Measurements from ENCODE around the gene SND1.

SND1 gene

DNA sequence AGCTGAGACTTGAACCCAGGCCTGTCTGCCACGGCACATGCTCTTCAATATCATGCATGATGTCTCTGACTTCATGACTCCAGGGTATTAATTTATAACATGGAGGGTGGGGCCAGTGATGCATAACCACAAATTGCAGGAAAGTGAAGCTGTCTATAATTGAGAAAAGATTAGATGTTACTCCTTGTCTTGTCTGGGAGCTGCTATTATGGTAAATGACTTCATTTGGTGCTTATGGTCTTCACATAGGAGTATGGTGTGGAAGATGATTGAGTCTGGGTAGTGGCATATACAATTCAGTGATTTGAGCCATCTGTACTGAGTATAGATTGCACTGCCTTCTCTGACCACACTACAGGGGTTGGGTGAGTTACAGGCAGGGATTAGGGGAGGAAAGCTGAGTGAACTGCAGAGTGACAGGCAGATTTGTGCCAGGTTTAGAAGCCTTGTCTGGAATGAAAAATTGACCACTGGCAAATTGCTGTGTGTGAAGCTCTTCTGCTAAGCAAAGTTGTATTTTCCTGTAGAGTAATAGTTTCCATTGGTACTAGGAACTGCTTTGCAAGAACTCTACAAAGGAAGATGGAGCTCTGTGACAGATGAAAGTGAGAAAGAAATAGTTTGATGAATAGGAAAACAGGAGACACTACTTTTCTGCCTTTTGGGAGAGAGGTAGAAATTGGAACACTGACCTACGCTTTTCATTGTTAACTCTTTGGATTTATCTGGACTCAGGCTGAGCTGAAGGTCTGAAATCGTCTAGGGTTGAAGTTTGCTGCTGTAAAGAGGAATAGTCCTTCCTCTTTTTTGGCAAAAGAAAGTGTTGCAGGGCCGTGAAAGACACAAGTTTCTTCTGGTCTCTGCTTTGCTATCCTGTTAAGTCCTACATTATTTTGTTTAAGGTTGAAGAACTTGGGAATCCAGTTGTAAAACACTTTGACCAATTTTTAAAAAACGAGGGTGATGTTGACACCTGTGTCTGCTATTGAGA, 2.7 kb downstream of the SND1 start:
- H4K20me1 ChIP-seq (ENCODE audit: control insufficient read depth, insufficient read depth, low read depth, low read length), result peaks cover 60% of the 10 kb centered on the region

GRCh38 chr7:127655720-127656119, 3.7 kb downstream of the SND1 start:
- Histone ChIP-seq H3K27ac (ENCODE audit: low read depth, low read length) (no peak overlapping the region), H3K27me3 (ENCODE audit: control insufficient read depth, low read length) (no peaks in the 10 kb centered on the region), H3K4me3 (ENCODE audit: low read length) (no peak overlapping the region), H4K20me1 (ENCODE audit: control insufficient read depth, insufficient read depth, low read depth, low read length) (peaks cover 64% of the 10 kb centered on the region), H3K36me3 (ENCODE audit: control insufficient read depth, low read length) (peaks cover 85% of the 10 kb centered on the region), H3K79me2 (ENCODE audit: control insufficient read depth, low read length) (peaks cover 97% of the 10 kb centered on the region), H3F3A (ENCODE audit: control insufficient read depth, insufficient read depth) (peaks cover 4% of the 10 kb centered on the region; the same call in 1 of the 2 replicates), H3K9me2 (replicated peaks; ENCODE audit: control insufficient read depth, low read length) (no peaks in the 10 kb centered on the region), H3K4me2 (ENCODE audit: low read length) (peak overlapping the region; percentile 79; the same call in 1 of the 2 replicates), H3K4me1 (ENCODE audit: control insufficient read depth, low read length) (peaks cover 38% of the 10 kb centered on the region), H3K9me3 (ENCODE audit: control insufficient read depth, insufficient read depth, low read length) (no peaks in the 10 kb centered on the region)
- TF ChIP-seq EZH2phosphoT487 (IDR thresholded peaks at IDR 0.05; ENCODE audit: borderline replicate concordance, low read length), result no peak
- TF ChIP-seq, protein P1, sequence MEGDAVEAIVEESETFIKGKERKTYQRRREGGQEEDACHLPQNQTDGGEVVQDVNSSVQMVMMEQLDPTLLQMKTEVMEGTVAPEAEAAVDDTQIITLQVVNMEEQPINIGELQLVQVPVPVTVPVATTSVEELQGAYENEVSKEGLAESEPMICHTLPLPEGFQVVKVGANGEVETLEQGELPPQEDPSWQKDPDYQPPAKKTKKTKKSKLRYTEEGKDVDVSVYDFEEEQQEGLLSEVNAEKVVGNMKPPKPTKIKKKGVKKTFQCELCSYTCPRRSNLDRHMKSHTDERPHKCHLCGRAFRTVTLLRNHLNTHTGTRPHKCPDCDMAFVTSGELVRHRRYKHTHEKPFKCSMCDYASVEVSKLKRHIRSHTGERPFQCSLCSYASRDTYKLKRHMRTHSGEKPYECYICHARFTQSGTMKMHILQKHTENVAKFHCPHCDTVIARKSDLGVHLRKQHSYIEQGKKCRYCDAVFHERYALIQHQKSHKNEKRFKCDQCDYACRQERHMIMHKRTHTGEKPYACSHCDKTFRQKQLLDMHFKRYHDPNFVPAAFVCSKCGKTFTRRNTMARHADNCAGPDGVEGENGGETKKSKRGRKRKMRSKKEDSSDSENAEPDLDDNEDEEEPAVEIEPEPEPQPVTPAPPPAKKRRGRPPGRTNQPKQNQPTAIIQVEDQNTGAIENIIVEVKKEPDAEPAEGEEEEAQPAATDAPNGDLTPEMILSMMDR (IDR thresholded peaks at IDR 0.05; ENCODE audit: low read depth, low read length, poor library complexity, severe bottlenecking), result no peak

More for the DNA sequence above, 2.7 kb downstream of the SND1 start:
- TF ChIP-seq, protein P1 (IDR thresholded peaks at IDR 0.05; ENCODE audit: low read depth, low read length, poor library complexity, severe bottlenecking), result no peak
- no peak for TF ChIP-seq EZH2phosphoT487 (IDR thresholded peaks at IDR 0.05; ENCODE audit: borderline replicate concordance, low read length)
- H3K27ac ChIP-seq (ENCODE audit: low read depth, low read length), result 0 out of 2 replicates have a peak overlapping the region, but pooled peaks have one; percentile 1
- peaks cover 4% of the 10 kb centered on the region; the same call in 1 of the 2 replicates for H3F3A ChIP-seq (ENCODE audit: control insufficient read depth, insufficient read depth)
- peak overlapping the region; percentile 93 for H3K4me3 ChIP-seq (ENCODE audit: low read length)
- peaks cover 75% of the 10 kb centered on the region for H3K36me3 ChIP-seq (ENCODE audit: control insufficient read depth, low read length)
- H3K4me1 ChIP-seq (ENCODE audit: control insufficient read depth, low read length), result peaks cover 42% of the 10 kb centered on the region
- H3K27me3 ChIP-seq (ENCODE audit: control insufficient read depth, low read length), result no peaks in the 10 kb centered on the region
- no peaks in the 10 kb centered on the region for H3K9me3 ChIP-seq (ENCODE audit: control insufficient read depth, insufficient read depth, low read length)
- H3K4me2 ChIP-seq (ENCODE audit: low read length), result peak overlapping the region; percentile 79
- no peaks in the 10 kb centered on the region for H3K9me2 ChIP-seq (replicated peaks; ENCODE audit: control insufficient read depth, low read length)
- H3K79me2 ChIP-seq (ENCODE audit: control insufficient read depth, low read length), result peaks cover 87% of the 10 kb centered on the region

DNA sequence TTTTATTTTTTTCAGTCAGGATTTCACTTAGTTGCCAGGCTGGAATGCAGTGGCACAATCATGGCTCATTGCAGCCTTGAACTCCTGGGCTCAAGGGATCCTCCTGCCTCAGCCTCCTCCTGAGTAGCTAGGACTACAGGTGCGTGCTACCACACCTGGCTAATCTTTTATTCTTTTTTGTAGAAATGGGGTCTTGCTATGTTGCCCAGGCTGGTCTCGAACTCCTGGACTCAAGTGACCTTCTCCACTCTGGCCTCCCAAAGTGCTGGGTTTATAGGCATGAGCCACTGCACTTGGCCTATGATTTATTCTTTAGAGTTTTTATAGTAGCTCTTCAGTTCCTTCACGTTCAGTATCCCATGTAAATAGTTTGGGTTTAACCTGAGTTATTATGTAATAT, 5.5 kb downstream of the SND1 start:
- Histone ChIP-seq H3K4me2 (ENCODE audit: low read length) (no peak overlapping the region), H3K9me2 (replicated peaks; ENCODE audit: control insufficient read depth, low read length) (no peaks in the 10 kb centered on the region), H3F3A (ENCODE audit: control insufficient read depth, insufficient read depth) (peaks cover 4% of the 10 kb centered on the region; the same call in 1 of the 2 replicates), H3K36me3 (ENCODE audit: control insufficient read depth, low read length) (peaks cover 90% of the 10 kb centered on the region), H3K4me1 (ENCODE audit: control insufficient read depth, low read length) (peaks cover 31% of the 10 kb centered on the region), H3K4me3 (ENCODE audit: low read length) (no peak overlapping the region), H4K20me1 (ENCODE audit: control insufficient read depth, insufficient read depth, low read depth, low read length) (peaks cover 62% of the 10 kb centered on the region), H3K9me3 (ENCODE audit: control insufficient read depth, insufficient read depth, low read length) (no peaks in the 10 kb centered on the region), H3K79me2 (ENCODE audit: control insufficient read depth, low read length) (peaks cover 100% of the 10 kb centered on the region), H3K27me3 (ENCODE audit: control insufficient read depth, low read length) (no peaks in the 10 kb centered on the region), H3K27ac (ENCODE audit: low read depth, low read length) (no peak overlapping the region)
- no peak for TF ChIP-seq EZH2phosphoT487 (IDR thresholded peaks at IDR 0.05; ENCODE audit: borderline replicate concordance, low read length)
- TF ChIP-seq, protein P1 (IDR thresholded peaks at IDR 0.05; ENCODE audit: low read depth, low read length, poor library complexity, severe bottlenecking), result no peak
